SH-SY5Y (cell line): ENCODE data around the gene SHROOM4.

ENCODE experiments used
- GATA2 ChIP-seq: IDR thresholded peaks from 2 replicates; pipeline ENCODE4 v1.6.1; 2011; ENCODE audit warnings: mild to moderate bottlenecking, low read depth, low read length
- GATA3 ChIP-seq: IDR thresholded peaks from 2 replicates; pipeline ENCODE4 v1.6.1; 2011; ENCODE audit warnings: low read depth, mild to moderate bottlenecking, low read length, moderate library complexity

GRCh38 chrX:50798783-50799182 is 15.2 kb downstream of the SHROOM4 start:
- TF ChIP-seq GATA3 (no peak), GATA2 (no peak)
